NCI-H1417 (cell line): ENCODE results near the gene RGS8.

ENCODE experiments used
- DNase-seq, 3 experiments: peaks; one replicate each; lab custom pipeline; 2025; lab: John Stamatoyannopoulos, UW

Gene RGS8, protein sequence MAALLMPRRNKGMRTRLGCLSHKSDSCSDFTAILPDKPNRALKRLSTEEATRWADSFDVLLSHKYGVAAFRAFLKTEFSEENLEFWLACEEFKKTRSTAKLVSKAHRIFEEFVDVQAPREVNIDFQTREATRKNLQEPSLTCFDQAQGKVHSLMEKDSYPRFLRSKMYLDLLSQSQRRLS

GRCh38 chr1:182684116-182684828, at the start of gene RGS8:
Gene RGS8, minus strand, starts transcription at chr1:182684587. Its CDS starts 14,938 bp downstream, at chr1:182669649.
- DNase-seq, result peak; percentile 65 to 88 (median 73)

GRCh38 chr1:182731852-182732575, 47.6 kb upstream of the RGS8 start:
- no peak for DNase-seq

DNA sequence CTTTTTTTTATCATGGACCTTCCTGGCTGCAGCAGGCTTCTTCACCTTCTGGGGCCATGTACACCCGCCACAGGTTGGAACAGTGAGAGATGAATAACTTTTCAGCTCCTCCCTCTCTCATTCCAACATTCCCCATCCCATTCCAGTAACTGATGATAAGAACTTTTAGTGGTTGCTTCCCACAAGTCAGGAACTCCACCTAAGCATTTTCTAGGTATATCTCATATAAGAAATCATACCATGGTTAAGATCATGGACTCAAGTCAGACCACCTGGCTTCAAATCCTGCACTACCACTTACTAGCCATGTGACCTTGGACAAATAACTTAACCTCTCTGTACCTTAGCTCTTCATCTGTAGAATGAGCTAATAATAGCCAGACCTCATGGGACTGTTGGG, 42.5 kb upstream of the RGS8 start:
- no peak for DNase-seq

DNA sequence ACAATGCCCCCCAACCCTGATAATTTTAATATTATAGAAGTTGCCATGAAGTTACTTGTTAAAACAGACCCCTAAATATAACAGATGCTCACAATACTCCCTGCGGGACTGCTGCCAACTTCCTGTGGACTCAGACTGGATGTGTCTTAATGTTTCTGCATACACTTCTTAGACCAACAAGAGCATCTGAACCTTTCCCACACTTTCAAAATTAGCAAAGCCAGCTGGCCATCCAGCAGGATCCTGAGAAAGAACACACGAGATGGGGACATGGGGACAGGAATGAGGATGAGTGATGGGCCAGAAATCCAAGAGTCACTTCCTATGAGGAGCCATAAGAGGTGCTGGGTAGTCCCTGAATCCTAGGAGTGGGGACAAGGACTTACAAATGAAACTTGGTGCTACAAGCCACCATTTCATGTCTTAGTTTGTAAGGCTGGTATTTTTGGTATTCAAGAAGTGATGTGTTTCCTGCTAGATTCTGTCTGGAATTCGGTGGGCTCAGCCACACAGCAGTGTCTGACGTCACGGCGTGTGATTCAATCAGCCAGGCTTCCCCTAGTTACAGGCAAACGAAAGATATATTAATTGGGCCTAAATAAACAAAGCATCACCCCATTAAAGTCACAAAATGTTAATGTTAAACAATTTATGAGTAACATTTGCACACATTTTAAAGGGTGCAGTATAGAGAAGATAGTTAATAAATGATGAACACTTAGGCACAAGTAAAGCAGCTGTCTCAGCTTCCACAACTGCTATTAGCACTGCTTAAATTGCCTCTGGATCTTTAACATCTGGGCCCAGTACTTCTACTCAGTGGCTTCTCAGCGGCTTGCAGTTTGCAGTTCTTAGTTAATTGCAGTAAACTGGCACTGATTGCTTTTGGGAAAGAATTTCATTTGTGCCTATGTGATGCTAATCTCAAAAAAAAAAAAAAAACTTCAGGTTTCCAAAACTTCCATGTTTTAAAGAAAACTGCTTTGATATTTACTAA, 41.2 kb upstream of the RGS8 start:
- peak in 1 of 3 experiments; percentile 33 for DNase-seq

GRCh38 chr1:182724215-182724614, 39.8 kb upstream of the RGS8 start:
- DNase-seq, result no peak

GRCh38 chr1:182723200-182723599, 38.8 kb upstream of the RGS8 start:
- no peak for DNase-seq

GRCh38 chr1:182721525-182721924, 37.1 kb upstream of the RGS8 start:
- DNase-seq, result no peak

GRCh38 chr1:182720463-182720862, 36.1 kb upstream of the RGS8 start:
- peak in 1 of 3 experiments; percentile 28 for DNase-seq

GRCh38 chr1:182719553-182719952, 35.2 kb upstream of the RGS8 start:
- no peak for DNase-seq

DNA sequence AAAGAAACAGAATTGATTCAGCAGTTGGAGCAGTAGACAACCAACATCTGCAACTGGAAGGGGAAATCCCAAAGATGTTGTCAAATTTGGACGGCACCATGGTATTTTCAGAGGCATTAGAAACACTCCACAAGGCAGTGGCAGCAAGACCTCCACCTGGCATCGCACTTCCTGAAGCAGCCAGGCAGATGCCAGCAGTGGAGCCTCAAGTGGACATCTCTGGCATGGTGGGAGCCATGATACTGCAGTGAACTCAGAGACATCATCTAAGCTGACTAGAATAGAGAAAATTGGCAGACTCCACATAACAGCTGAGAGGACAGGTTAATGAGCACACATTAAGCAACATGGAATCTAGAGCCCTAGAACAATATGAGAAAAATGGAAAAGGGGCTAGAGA, 33.9 kb upstream of the RGS8 start:
- no peak for DNase-seq

- DNase-seq, result no peak
Observed at GRCh38 chr1:182716740-182717720, 32.6 kb upstream of the RGS8 start.

- DNase-seq, result no peak
Observed at GRCh38 chr1:182715531-182715930, 31.1 kb upstream of the RGS8 start.

- no peak for DNase-seq
Observed at GRCh38 chr1:182714546-182714945, 30.2 kb upstream of the RGS8 start.

DNA sequence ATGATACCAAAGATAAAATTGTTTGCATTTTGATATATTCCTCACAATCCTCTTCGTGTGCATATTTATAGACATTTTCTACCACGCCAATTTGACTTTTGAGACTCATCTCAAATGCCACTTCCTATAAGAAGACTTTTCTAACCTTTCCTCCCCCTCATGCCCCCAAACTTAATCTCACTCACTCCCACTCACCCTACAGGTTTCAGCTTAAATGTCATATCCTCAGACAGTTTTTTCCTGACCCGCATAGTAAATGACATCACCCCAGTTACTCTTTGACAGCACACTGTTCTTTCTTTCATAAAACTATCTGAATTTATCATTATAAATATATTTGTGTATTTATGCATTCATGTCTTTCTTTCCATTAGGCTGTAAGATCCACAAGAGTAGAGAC, 29.6 kb upstream of the RGS8 start:
- DNase-seq, result no peak

DNA sequence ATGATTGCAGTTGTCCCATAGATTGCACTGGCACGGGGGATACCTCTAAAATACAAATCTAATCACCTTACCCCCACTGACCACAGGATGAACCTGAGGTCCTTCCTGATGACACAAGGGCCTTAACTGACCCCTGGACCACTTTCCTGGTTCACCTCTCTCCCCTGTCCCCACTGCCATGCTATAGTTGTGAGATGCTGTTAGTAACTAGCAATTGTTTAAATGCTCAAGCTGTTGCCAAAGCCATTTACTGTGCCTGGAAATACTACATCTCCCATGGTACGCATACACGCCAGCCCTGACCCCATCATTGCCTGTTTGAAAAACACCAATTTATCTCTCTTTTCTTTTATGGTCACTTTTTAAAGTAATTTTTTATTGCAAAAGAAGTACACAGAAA, 29.1 kb upstream of the RGS8 start:
- no peak for DNase-seq

DNA sequence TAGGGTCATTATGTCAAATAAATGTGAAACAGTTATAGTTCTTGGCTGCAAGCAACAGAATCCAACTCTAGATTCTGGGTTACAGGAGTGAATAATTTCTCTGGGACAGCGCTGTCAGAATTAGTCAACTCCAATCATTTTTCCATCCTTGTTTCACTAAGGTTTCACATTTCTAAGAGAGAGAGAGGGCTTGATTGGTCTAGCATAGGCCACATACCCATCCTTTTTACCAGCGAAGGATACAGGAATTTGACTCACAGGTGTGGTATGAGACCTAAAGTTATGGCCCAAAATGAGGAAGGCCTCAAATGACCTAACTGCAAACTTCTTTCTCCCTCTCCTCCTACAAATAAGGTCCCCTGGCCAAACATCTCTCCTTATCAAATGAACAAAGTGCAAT, 25.5 kb upstream of the RGS8 start:
- no peak for DNase-seq

DNA sequence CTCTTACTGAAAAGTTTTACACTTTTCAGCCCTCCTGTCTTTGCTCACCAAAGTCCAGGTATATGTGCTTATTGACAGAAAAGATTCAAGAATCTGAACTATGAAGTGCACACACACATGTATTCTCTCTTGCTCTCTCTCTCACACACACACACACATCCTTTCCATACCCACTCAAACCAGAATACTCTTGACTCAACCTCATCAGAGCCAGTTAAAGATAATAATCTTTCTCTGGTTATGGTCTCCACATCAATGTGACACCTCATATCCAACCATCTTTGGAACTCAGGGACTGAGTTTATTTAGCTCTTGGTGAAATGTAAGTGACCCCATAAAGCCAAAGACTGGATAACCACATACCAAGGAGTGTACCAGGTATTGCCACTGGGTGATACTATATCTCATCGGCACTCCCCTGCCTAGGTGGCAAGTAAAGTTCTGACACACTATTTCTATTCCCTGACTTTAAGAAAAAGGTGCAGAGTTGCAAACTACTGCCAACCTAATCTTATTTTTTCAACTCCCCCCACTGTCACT, 24.9 kb upstream of the RGS8 start:
- no peak for DNase-seq

- no peak for DNase-seq
Observed at GRCh38 chr1:182707122-182707521, 22.7 kb upstream of the RGS8 start.

- no peak for DNase-seq
Observed at GRCh38 chr1:182704677-182705076, 20.3 kb upstream of the RGS8 start.

DNA sequence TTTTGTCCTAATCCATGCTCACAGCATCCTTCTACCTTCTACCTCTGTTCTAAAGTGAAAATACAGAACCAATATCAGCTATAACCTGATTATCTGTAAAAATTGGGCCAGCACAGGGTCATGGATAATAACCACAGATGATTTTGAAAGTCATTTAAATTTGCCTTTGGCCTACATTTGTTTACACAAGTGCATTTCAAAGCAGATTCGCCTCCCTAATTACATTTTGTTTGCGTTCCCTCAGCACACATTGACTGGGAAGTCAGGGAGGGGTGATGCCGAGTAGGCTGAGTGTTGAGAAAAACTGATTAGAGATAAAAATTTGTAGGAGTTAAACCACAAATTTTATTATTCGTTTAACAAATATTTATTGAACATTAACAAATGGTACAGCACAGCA, 19.2 kb upstream of the RGS8 start:
- DNase-seq, result peak; percentile 45 to 88 (median 65)
